Esophagus squamous epithelium (tissue), 5 donors: ENCODE data around the gene ADK. TPM values are rescaled to one million over a fixed set of nuclear protein-coding genes. Genes with fewer than 3 reads are reported as not detected.
A peak's percentile ranks its signal among the peaks of the same experiment; 100 is the strongest.
"Not testable (repeated sequence)": the region's sequence is repeated elsewhere in the genome, so short reads cannot be mapped to it uniquely, and the experiment has no call there.

Source experiments
- DNase-seq: peaks from one replicate; lab custom pipeline; 2025; lab: John Stamatoyannopoulos, UW
- H3K27ac ChIP-seq, 4 donors: fragments of 200-600 bp; sonication (generic); one replicate each; pipeline ENCODE4 v1.5.1; 2016 to 2019; ENCODE audit warnings: mild to moderate bottlenecking in 1 of 4
- H3K27me3 ChIP-seq, 4 donors: fragments of 200-600 bp; sonication (generic); 1 replicate in 3 of 4; 2 replicates in 1 of 4; pipeline versions ENCODE4 v1.5.1 to v1.6.0; 2017 to 2021; ENCODE audit warnings: antibody characterized with exemption in 1 of 4
- H3K36me3 ChIP-seq, 3 donors: fragments of 200-600 bp; sonication (generic); one replicate each; pipeline ENCODE4 v1.5.1; 2016 to 2019
- H3K4me1 ChIP-seq, 3 donors: fragments of 200-600 bp; sonication (generic); one replicate each; pipeline ENCODE4 v1.5.1; 2017 to 2019
- H3K4me3 ChIP-seq, 4 donors: fragments of 200-600 bp; sonication (generic); 1 replicate in 3 of 4; 2 replicates in 1 of 4; pipeline ENCODE4 v1.5.1; 2016 to 2019; ENCODE audit warnings: mild to moderate bottlenecking in 2 of 4, moderate library complexity in 1 of 4
- H3K9me3 ChIP-seq, 3 donors: fragments of 200-600 bp; sonication (generic); one replicate each; pipeline ENCODE4 v1.5.1; 2016 to 2019
- CTCF ChIP-seq, 6 experiments: fragments of 450-650 bp in 4 of 6; fragments of 200-600 bp in 2 of 6; sonication (generic) in 2 of 6; IDR thresholded peaks; one replicate each; pipeline ENCODE4 v1.5.1; 2016 to 2019; ENCODE audit warnings: antibody characterized with exemption in 6 of 6, mild to moderate bottlenecking in 4 of 6, moderate library complexity in 4 of 6
- POLR2A ChIP-seq, 4 donors: fragments of 450-650 bp; IDR thresholded peaks; one replicate each; pipeline ENCODE4 v1.6.1; 2017; ENCODE audit warnings: antibody characterized with exemption in 4 of 4, mild to moderate bottlenecking in 4 of 4, moderate library complexity in 3 of 4
- WGBS, 2 donors: methylation state at CpG; one replicate each; pipeline ENCODE4 v1.1.5; 2018; 5-methylcytosine and 5-hydroxymethylcytosine counted together
- intact Hi-C: fragments of 100-400 bp; cut with DNase I; formaldehyde crosslinking; loops from one replicate; pipeline ENCODE4 v1.15.0; 2022
- total RNA-seq, 4 donors: library from RNA; depleted of rRNA; stranded (reverse); fragments of >200 nt; gene quantifications; one replicate each; pipeline ENCODE4 v1.1.0, GENCODE V29; 2016
- donor health status: DM: yes; HTN: yes; CAD: no.

Gene ADK
- total RNA-seq, 4 donors from 2014 or later, result 43.3 to 78.4 (median 68.4) TPM

- TF ChIP-seq POLR2A (IDR thresholded peaks at IDR 0.05) (no peak), CTCF (IDR thresholded peaks at IDR 0.05) (no peak)
- Histone ChIP-seq H3K27ac (peak overlapping the region; percentile 76 to 92 (median 85)), H3K9me3 (no peaks in the 10 kb centered on the region), H3K27me3 (no peaks in the 10 kb centered on the region), H3K4me1 (peaks cover 5 to 50% (median 23%) of the 10 kb centered on the region in 3 donors), H3K4me3 (no peak overlapping the region), H3K36me3 (peaks cover 0 to 10% (median 0%) of the 10 kb centered on the region in 3 donors)
- no peak for DNase-seq
- intact Hi-C loops, result no loop called here
- WGBS, 2 donors, result 46 to 52% methylated on average over 4 of the region's 6 CpGs
These were observed 55.7 kb downstream of the ADK start for GRCh38 chr10:74206746-74207145.

GRCh38 chr10:74207691-74208480 is 56.9 kb downstream of the ADK start:
- Histone ChIP-seq H3K4me3 (no peak overlapping the region), H3K27ac (peak overlapping the region in 3 of 4 donors; percentile 53 to 92 (median 82)), H3K4me1 (peaks cover 5 to 50% (median 23%) of the 10 kb centered on the region in 3 donors), H3K9me3 (no peaks in the 10 kb centered on the region), H3K27me3 (no peaks in the 10 kb centered on the region), H3K36me3 (no peaks in the 10 kb centered on the region)
- TF ChIP-seq POLR2A (IDR thresholded peaks at IDR 0.05), result no peak
- no peak for TF ChIP-seq CTCF (IDR thresholded peaks at IDR 0.05)
- 70 to 84% methylated on average over 3 of the region's 7 CpGs for WGBS, 2 donors
- no peak for DNase-seq
- intact Hi-C loops, result no loop called here

- H3K4me1 ChIP-seq, result peaks cover 5 to 50% (median 23%) of the 10 kb centered on the region in 3 donors
- no peaks in the 10 kb centered on the region for H3K36me3 ChIP-seq
- H3K4me3 ChIP-seq, result no peak overlapping the region
- TF ChIP-seq CTCF (IDR thresholded peaks at IDR 0.05), result no peak
- TF ChIP-seq POLR2A (IDR thresholded peaks at IDR 0.05), result no peak
- peak overlapping the region in 3 of 4 donors; percentile 11 to 92 (median 18) for H3K27ac ChIP-seq
- 79 to 89% methylated on average over 2 to 3 of the region's 3 CpGs for WGBS, 2 donors
- no peaks in the 10 kb centered on the region for H3K9me3 ChIP-seq
- no peak for DNase-seq
- intact Hi-C loops, result no loop called here
- no peaks in the 10 kb centered on the region for H3K27me3 ChIP-seq
These were observed 58.0 kb downstream of the ADK start for GRCh38 chr10:74208997-74209396.

- peaks cover under 1 to 14% (median 9%) of the 10 kb centered on the region in 3 donors for H3K4me1 ChIP-seq
- H3K27me3 ChIP-seq, result no peaks in the 10 kb centered on the region
- no peak overlapping the region for H3K4me3 ChIP-seq
- DNase-seq, result no peak
- H3K36me3 ChIP-seq, result peaks cover 0 to 12% (median 0%) of the 10 kb centered on the region in 3 donors
- H3K9me3 ChIP-seq, result no peaks in the 10 kb centered on the region
- TF ChIP-seq POLR2A (IDR thresholded peaks at IDR 0.05) (no peak), CTCF (IDR thresholded peaks at IDR 0.05) (no peak)
- no peak overlapping the region for H3K27ac ChIP-seq
- WGBS, 2 donors, result 88 to 100% methylated on average over 2 of the region's 2 CpGs
- intact Hi-C loops, result no loop called here
These were observed 62.0 kb downstream of the ADK start for GRCh38 chr10:74213019-74213418.

GRCh38 chr10:74213571-74214162 is 62.6 kb downstream of the ADK start:
- Histone ChIP-seq H3K4me1 (peaks cover 0 to 8% (median 4%) of the 10 kb centered on the region in 3 donors), H3K27me3 (no peaks in the 10 kb centered on the region), H3K27ac (no peak overlapping the region), H3K4me3 (no peak overlapping the region), H3K9me3 (no peaks in the 10 kb centered on the region), H3K36me3 (peaks cover 0 to 12% (median 0%) of the 10 kb centered on the region in 3 donors)
- peak; percentile 29 to 58 (median 48) for TF ChIP-seq CTCF (IDR thresholded peaks at IDR 0.05)
- no peak for TF ChIP-seq POLR2A (IDR thresholded peaks at IDR 0.05)
- intact Hi-C loops, result no loop called here
- 48 to 60% methylated on average over 3 of the region's 3 CpGs for WGBS, 2 donors
- no peak for DNase-seq

- intact Hi-C loops, H3K27me3 ChIP-seq, H3K9me3 ChIP-seq, H3K27ac ChIP-seq, H3K4me1 ChIP-seq, H3K4me3 ChIP-seq, DNase-seq: not testable (repeated sequence)
- WGBS, 2 donors, result 67 to 90% methylated on average over 1 to 12 of the region's 13 CpGs
- H3K36me3 ChIP-seq, result peaks cover 0 to 12% (median 0%) of the 10 kb centered on the region in 3 donors
These were observed 66.1 kb downstream of the ADK start for GRCh38 chr10:74217110-74217509.

- DNase-seq, H3K36me3 ChIP-seq, H3K27ac ChIP-seq, H3K4me3 ChIP-seq, H3K27me3 ChIP-seq, intact Hi-C loops, H3K4me1 ChIP-seq, H3K9me3 ChIP-seq: not testable (repeated sequence)
- 83 to 90% methylated on average over 3 to 4 of the region's 4 CpGs for WGBS, 2 donors
These were observed 71.4 kb downstream of the ADK start for GRCh38 chr10:74222467-74222866.
